HG03280 (cell line): ENCODE measurements around the gene ZCWPW1.

Source experiments
- ATAC-seq: cut with Tn5 transposase; IDR thresholded peaks from one replicate; pipeline ENCODE4 v1.9.1; 2021; ENCODE audit warnings: mild to moderate bottlenecking, moderate library complexity; ENCODE audit not compliant: unreplicated experiment

The ZCWPW1 gene

DNA sequence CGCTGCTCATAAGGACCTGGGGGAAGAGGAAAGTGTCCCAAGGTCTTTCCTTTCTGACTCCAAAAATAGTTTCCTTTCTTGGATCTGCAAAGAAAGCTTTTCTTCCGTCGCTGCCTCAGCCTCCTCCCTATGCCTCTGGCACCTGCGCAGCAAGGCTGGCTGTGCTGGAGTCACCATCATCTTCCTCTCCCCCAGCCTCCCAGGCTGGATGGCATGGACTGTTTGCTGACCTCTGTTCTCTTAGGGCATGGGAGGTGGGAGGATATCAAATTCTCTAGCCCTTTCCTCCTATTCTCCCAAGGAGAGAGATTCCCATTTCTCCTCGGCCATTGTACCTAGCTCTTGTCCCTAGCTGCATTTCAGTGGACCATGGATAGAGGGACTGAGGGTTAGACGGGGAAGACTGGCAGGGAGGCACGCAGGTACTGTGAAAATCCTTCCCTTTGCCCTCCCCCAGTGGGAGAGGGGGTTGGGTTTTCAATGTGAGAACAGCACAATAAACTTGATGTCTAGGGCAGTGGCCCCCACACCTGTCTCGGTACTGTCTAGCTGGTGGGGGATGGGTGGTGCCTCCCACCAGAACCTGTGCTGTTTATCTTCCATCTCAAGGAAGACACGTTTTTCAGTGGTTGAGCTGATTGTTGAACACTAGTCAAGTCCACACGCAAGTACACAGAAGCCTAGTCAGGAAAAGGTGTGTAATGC is 5.2 kb upstream of the ZCWPW1 start:
- no peak for ATAC-seq

DNA sequence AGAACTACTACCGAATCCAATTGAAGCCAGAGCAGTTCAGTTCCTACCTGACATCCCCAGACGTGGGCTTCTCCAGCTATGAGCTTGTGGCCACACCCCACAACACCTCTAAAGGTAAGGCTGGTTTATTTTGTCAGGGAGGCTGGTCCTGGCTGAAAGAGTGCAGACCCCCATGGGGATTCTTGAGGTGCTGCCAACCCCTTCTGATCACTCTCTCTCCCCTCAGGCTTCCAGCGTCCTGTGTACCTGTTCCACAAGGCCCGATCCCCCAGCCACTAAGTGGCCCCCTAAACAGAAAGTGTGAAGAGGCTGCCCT is 4.7 kb upstream of the ZCWPW1 start:
- no peak for ATAC-seq

DNA sequence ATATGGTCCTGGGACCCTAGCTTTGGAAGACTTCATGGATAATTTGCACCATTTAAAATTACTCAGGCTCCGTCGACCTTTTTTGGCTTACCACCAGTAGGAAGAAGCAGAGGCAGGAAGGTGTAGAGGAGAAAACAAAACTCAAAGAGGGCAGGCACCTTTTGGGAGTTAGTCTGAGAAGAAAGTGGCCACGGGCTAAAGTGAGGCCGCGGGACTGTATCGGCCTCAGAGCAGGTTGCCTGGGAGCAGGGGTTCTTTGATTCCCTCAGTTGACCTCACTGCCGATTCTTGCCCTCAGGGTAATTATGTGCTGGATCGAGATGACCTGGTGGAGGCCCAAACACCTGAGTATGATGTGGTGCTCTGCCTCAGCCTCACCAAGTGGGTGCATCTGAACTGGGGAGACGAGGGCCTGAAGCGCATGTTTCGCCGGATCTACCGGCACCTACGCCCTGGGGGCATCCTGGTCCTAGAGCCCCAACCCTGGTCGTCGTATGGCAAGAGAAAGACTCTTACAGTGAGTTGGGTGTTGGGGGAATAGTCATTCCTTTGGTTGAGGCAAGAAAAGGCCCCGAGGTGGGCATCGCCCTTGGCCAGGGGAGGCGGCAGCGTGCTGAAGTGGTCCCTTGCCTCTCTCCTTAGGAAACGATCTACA is 4.2 kb upstream of the ZCWPW1 start:
- no peak for ATAC-seq

DNA sequence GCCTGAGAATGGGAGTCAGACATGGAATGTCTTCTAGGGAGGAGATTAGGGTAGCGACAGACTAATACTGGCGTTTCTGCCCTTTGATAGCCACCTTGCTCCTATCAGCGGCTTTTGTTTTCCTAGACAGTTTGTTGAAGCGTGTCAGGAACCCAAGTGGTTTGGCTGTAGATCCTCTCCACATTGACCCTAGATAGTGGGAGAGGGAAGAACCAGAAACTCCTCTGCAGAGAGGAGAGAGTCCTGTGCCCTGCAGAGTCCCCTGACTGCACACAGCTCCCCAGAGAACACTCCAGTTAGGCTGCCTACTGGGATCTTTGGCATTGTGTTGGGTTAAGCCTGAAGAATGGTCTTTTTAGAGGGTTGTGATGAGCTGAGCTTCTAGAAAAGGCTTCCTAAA is 3.5 kb upstream of the ZCWPW1 start:
- no peak for ATAC-seq

DNA sequence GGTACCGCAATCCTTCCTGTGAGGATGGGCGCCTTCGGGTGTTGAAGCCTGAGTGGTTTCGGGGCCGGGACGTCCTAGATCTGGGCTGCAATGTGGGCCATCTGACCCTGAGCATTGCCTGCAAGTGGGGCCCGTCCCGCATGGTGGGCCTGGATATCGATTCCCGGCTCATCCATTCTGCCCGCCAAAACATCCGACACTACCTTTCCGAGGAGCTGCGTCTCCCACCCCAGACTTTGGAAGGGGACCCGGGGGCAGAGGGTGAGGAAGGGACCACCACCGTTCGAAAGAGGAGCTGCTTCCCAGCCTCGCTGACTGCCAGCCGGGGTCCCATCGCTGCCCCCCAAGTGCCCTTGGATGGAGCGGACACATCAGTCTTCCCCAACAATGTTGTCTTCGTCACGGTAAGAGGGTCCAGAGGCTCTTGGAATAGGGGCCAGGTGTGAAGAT is 2.8 kb upstream of the ZCWPW1 start:
- ATAC-seq, result no peak

DNA sequence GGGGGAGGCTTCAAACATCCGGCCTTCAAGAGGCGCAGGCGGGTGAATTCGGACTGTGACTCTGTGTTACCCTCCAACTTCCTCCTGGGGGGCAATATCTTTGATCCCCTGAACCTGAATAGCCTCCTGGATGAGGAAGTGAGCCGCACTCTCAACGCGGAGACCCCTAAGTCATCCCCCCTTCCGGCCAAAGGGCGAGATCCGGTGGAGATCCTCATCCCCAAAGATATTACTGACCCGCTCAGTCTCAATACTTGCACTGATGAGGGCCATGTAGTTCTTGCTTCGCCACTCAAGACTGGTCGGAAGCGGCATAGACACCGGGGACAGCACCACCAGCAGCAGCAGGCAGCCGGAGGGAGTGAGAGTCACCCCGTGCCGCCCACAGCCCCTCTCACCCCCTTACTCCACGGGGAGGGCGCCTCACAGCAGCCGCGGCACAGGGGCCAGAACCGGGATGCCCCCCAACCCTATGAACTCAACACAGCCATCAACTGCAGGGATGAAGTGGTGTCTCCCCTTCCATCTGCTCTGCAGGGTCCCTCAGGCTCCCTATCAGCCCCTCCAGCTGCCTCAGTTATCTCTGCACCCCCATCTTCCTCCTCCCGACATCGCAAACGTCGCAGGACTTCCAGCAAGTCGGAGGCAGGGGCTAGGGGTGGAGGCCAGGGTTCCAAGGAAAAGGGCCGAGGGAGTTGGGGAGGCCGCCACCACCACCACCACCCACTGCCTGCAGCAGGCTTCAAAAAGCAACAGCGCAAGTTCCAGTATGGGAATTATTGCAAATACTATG is 2.2 kb upstream of the ZCWPW1 start:
- ATAC-seq, result no peak

DNA sequence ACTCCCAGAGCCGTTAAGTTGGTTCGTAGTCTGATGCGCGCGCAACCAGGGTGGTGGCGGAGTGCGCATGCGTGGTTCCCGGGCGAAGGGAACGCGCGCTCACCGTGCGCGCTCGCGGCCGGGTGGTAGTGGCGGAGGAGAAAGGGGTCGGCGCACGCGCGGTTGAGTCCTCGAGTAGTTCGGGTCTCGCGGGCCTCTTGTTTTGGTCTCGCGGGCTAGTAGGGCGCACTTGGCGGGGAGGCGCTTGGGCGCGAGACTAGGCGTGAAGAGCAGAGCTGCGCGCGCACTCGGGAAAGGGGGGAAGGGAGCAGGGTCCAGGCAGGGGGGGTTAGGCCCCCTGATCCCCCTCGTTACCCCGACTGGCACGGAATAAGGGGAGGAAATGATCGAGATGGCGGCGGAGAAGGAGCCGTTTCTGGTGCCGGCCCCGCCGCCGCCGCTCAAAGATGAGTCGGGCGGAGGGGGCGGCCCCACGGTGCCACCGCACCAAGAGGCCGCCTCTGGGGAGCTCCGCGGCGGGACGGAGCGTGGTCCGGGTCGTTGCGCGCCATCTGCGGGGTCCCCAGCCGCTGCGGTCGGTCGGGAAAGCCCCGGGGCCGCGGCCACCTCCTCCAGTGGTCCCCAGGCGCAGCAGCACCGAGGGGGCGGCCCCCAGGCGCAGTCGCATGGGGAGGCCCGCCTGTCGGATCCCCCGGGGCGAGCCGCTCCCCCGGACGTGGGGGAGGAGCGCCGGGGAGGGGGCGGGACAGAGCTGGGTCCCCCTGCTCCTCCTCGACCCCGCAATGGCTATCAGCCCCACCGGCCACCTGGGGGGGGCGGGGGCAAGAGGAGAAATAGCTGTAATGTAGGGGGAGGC is 1.4 kb upstream of the ZCWPW1 start, which contains the start of gene MEPCE:
TSS of gene MEPCE (plus strand) at position 195 of the 856 bp plus-strand sequence. CDS start at position 383, 188 bp downstream.
- peak; percentile 33 for ATAC-seq

DNA sequence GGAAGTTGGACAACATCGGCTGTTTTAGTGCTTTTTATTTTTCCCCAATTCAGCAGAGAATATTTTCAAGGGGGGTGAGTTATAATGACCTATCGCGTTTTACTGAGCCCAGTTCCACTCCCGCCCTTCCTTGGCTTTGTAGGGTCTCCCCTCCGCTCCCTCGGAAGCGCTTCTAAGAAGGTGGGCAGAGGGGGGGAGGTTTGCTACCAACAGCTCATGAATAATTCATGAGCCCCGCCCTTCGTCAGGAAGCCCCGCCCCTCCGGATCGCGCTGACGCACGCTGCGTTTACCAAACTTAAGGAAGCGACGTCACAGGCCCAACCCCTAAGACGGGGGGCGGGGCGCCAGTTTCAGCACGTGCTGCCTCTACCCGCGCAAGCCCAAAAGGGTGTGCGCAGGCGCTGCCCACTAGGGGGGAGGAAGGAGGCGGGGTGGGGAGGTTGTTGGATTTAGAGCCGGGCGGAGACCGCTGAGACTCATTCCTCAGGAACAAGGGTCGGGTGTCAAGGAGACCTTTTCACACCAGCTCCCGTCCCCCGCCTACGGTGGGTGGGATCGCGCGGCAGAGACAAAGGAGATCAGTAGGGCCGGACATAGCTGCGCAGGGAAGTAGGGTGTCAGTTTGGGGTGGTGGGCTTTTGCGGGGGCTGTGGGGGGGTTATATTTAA is 599 bp upstream of the ZCWPW1 start:
- peak; percentile 46 for ATAC-seq

DNA sequence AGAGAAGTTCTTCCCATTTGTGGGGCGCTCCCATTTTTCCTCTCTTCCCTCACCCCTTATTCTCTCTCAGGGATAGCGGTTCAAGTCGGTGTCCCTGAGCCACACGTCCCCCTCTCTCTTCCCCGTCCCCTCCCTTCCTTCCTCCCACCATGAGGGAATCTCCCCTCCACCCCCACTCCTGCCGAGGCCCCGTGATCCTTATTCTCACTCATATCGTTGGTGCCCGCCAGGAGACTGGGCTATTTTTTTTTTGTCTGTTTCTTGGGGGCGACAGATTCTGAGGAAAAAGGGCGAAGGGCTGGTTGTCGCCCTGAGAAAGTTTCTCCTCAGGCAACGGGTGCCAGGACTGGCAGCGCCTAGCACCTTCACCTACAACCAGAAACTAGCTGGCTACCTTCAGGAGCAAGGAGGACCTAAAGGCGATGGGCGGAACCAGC is 723 bp downstream of the ZCWPW1 start:
- ATAC-seq, result no peak

DNA sequence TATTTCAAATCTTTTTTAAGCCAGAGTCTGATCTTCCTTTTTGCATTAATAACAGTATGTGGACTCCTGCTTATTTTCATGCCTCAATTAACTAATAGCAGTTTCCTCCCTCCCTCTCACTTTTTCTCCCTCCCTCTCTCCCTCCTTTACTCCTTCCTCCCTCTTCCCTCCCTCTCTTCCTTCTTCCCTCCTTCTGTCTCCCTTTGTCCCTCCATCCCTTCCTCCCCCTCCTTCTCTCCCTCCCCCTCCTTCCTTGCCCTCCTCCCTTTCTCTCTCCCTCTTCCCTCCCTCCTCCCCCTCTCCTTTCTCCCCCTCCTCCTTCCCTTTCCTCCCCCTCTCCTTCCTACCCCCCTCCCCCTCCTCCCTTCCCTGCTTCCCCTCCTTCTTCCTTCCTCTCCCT is 2.0 kb downstream of the ZCWPW1 start:
- no peak for ATAC-seq

DNA sequence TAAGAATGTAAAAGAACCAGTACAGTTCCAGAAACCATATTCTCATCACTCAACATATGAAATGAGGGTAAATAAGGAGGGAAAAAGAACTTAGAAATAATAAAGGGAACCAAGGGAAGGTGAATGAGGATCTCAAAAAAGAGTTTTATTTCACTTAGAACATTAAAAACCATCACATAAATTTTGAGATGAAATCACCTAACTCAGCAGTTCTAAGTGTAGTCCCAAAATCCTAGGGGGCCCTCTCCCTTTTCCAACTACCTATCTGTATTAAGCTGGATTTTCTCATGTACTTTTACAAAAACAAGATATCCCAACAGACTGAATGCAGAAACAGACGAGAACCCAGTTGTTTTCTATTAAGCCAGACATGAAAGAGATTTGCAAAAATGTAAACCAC is 3.2 kb downstream of the ZCWPW1 start:
- ATAC-seq, result no peak

DNA sequence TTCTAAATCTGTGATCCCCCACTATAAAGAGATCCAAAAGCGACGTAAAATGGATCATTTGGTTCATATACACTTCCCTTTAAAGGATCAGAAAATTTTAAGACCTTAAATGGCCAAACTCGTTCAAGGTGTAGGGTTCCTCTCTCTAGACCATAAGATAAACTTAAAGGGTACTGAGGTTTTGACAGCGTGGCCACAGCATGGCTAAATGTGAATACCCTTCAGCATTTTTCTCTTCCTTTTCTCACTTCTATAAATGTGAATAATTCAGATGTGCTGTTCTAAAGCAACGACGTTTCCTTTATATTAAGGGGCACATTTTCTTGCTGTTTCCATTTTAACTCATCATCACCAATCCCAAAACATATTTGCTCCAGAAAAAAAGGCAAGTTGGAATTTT is 5.2 kb downstream of the ZCWPW1 start:
- no peak for ATAC-seq

DNA sequence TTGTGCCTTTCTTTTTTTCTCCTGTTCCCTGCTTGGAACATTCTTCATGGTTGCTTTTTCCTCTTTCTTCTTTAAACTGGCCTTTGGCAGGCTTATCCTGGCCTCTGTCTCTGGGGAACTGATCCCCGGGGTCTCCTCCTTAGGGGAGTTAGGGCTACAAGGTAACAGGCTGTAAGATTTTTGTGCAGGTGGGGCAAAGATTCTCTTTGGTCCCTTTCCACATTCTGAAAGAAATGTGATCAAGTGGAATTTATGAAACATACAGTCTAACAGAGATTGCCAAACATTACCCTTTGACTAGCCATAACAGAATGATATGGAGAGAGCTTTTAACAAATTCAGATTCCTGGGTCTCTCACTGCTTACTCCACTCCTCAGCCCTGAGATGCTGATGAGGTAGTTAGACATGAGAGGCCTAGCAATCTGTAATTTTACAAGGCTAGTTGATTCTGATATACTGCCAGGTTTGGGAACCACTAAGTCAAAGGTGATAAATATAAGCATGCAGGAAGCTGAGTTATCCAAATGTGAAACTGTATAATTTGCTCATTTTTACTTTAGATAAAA is 8.8 kb downstream of the ZCWPW1 start:
- no peak for ATAC-seq

DNA sequence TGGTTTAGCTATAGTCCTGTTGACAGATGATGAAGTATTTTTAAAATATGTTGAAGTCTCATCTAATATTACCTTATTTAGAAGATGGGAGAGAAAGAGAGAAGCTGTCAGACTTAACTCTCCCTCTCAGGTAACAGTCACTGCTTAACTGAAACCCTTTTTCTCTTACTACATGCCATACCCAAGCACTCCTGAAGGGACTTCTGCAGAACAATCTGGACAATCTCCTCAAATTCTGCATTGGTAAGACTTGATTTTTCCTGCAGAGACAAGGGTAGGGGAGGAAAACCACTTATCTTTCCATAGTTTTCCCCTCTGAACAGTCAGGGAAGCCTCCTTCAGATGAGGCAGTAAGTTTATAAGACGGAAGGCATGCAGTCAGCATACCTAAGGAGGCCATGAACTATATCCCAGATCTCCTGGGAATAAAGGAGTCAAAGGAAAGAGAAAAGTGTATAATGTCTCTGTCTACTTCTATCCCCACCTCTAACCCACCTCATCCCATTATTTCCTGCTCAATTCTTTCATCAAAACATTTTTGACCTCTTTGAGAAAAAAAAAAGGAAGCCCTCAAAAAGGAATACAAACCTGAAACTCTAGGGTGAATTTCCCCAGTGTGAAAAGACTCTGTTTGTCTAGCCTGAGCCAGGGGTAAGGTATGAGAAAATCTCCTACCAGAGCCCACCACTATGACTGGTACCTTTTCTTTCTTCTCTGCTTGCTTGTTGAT is 9.4 kb downstream of the ZCWPW1 start:
- ATAC-seq, result no peak

DNA sequence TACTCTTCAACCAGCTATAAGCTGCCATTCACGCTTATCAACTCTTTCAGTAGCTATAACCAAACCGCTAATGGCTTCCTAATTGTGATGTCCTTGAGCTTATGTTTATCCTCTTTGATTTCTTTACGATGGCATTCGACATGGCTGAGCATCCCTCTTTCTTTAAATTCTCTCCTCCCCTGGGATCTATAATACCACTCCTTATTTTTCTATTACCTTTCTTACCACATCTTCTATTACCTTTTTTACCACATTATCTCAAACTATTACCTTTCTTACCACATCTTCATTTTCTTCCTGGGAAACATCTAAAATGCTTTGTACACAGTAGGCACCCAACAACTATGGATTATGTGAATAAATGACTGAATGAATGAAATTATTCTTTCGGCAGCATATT is 13.1 kb downstream of the ZCWPW1 start:
- no peak for ATAC-seq

DNA sequence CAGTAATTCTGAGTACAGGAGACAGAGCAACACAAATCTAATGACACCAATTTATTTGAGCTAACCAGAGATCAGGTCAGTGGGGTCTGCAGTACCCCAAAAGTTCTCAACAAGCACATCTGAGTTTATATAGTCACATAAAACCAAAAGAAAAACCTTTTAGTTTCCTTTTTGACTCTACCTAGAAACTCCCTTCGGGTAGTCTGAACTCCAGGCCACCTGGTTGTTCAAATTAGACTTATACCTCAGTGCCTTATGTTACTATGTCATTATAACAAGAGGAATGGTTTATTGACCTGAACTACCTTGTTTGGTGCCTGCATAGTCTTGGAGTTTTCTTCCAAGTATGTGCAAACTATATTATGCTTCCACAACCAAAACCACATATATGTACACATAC is 14.6 kb downstream of the ZCWPW1 start:
- ATAC-seq, result no peak

DNA sequence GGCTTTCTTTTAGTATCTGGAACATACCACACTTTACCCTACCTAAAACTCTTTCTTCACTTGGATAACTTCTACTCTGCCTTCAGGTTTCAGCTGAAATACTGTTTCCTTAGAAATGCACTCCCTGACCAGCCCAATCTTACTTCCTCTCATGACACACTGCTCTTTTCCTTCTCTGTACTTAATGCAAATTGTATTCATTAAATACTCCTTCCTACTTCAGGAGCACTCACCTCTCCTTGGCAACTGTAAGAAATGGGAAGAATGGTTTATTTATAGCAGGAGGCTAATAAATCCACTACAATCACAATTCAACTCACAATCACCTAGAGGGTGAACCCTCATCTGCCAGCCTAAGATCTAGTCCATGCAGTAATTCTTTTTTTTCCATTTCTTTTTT is 15.2 kb downstream of the ZCWPW1 start:
- no peak for ATAC-seq

DNA sequence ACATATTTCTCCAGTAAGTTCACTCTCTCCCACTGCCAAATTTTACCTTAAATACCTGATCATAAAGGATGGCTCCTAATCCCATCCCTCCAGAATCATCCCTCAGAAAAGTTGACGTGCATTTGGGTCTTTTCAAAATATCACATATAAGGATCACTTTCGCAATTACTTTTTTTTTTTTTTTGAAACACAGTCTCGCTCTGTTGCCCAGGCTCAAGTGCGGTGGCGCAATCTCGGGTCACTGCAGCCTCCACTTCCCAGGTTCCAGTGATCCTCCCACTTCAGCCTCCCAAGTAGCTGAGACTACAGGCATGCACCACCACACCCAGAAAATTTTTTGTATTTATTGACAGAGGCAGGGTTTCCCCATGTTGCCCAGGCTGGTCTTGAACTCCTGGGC is 17.4 kb downstream of the ZCWPW1 start:
- no peak for ATAC-seq
